Natural killer cell (primary cell): ENCODE measurements around the gene GADD45G. TPM values are rescaled to one million over a fixed set of nuclear protein-coding genes. Genes with fewer than 3 reads are reported as not detected.

Experiments used
- ATAC-seq, 3 donors: fragments of 150-1000 bp in 2 of 3; fragments of 200-7000 bp in 1 of 3; cut with Tn5 transposase; 1 replicate in 1 of 3; 2 replicates in 2 of 3; pipeline ENCODE4 v1.10.0; 2021; ENCODE audit warnings: mild to moderate bottlenecking in 2 of 3, moderate library complexity in 2 of 3
- DNase-seq, 2 donors: peaks; one replicate each; pipeline versions ENCODE4 v3.0.0 to v3.0.0-alpha.2; 2013 to 2021; ENCODE audit warnings: mixed read lengths in 1 of 2
- H3K27ac ChIP-seq: one replicate; pipeline ENCODE4 v1.5.1; 2013; ENCODE audit warnings: mild to moderate bottlenecking, low read length
- H3K27me3 ChIP-seq: one replicate; pipeline ENCODE4 v1.6.1; 2013; ENCODE audit warnings: low read length; ENCODE audit not compliant: control insufficient read depth, insufficient read depth
- H3K36me3 ChIP-seq: one replicate; pipeline ENCODE4 v1.6.1; 2013; ENCODE audit warnings: low read length; ENCODE audit not compliant: control insufficient read depth, insufficient read depth
- H3K4me1 ChIP-seq: one replicate; pipeline ENCODE4 v1.6.1; 2013; ENCODE audit warnings: low read length; ENCODE audit not compliant: control insufficient read depth, insufficient read depth
- H3K4me3 ChIP-seq: one replicate; pipeline ENCODE4 v1.5.1; 2013; ENCODE audit warnings: low read length
- H3K9me3 ChIP-seq: one replicate; pipeline ENCODE4 v1.6.1; 2013; ENCODE audit warnings: low read length; ENCODE audit not compliant: control insufficient read depth, insufficient read depth
- H3K27ac Mint-ChIP-seq, 2 donors: one replicate each; pipeline ENCODE4 v1.8.0; 2022; ENCODE audit warnings: mild to moderate bottlenecking in 2 of 2, mixed read lengths in 2 of 2, moderate library complexity in 1 of 2
- H3K27me3 Mint-ChIP-seq, 2 donors: one replicate each; pipeline ENCODE4 v1.8.0; 2022; ENCODE audit warnings: low read depth in 2 of 2, mixed read lengths in 2 of 2
- H3K36me3 Mint-ChIP-seq: one replicate; pipeline ENCODE4 v1.8.0; 2022; ENCODE audit warnings: mixed read lengths
- H3K4me1 Mint-ChIP-seq, 2 donors: one replicate each; pipeline ENCODE4 v1.8.0; 2022; ENCODE audit warnings: mixed read lengths in 2 of 2
- H3K4me3 Mint-ChIP-seq: one replicate; pipeline ENCODE4 v1.8.0; 2022; ENCODE audit warnings: mild to moderate bottlenecking, moderate library complexity, mixed read lengths
- H3K9me3 Mint-ChIP-seq, 2 donors: one replicate each; pipeline ENCODE4 v1.8.0; 2022; ENCODE audit warnings: mixed read lengths in 2 of 2
- WGBS: methylation state at CpG from one replicate; pipeline ENCODE4 v1.1.7; 2013; ENCODE audit warnings: missing lambda C conversion rate; ENCODE audit not compliant: insufficient coverage; 5-methylcytosine and 5-hydroxymethylcytosine counted together
- intact Hi-C: fragments of 100-400 bp; cut with micrococcal nuclease; formaldehyde crosslinking; loops from one replicate; pipeline ENCODE4 v1.14.2; 2022
- total RNA-seq, 4 donors: library from RNA; stranded (reverse); fragments of 120-200 nt in 1 of 4; gene quantifications; one replicate each; pipeline versions ENCODE4 v1.2.3 to v1.2.4, GENCODE V29; 2013 to 2022
- TF ChIP-seq, protein P1 (sequence below): fragments of 200-600 bp; IDR thresholded peaks from one replicate; pipeline ENCODE4 v1.8.0; 2022; ENCODE audit warnings: antibody characterized with exemption

The GADD45G gene
- total RNA-seq, 3 donors from 2014 or later (not counting 1 experiment from before 2014, with no cell fraction given) = 2.6 to 3.2 (median 2.8) TPM

DNA sequence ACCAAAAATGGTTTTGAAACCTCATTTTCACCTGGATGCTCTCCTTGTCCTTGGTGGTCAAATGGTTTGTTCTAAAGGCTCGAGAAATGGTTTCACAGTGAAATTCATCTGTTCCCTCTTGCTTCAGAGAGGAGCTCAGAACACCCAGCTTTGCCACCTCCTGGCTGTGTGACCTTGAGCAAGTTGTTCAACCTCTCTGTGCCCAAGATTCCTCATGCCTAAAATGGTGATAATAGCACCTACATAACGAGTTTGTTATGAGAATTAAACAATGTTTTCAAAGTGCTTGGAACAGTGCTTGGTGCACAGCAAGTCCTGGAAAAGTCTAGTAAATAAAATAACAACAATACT is 6.5 kb upstream of the GADD45G start:
- DNase-seq (no peak), ATAC-seq (no peak)
- Histone ChIP-seq H3K27ac (no peak overlapping the region), H3K36me3 (no peaks in the 10 kb centered on the region), H3K9me3 (no peaks in the 10 kb centered on the region), H3K4me1 (peaks cover 12% of the 10 kb centered on the region), H3K4me3 (no peak overlapping the region), H3K27me3 (peaks cover 4% of the 10 kb centered on the region)
- peaks cover 4 to 19% of the 10 kb centered on the region in 2 donors for H3K27me3 Mint-ChIP-seq
- TF ChIP-seq, protein P1, sequence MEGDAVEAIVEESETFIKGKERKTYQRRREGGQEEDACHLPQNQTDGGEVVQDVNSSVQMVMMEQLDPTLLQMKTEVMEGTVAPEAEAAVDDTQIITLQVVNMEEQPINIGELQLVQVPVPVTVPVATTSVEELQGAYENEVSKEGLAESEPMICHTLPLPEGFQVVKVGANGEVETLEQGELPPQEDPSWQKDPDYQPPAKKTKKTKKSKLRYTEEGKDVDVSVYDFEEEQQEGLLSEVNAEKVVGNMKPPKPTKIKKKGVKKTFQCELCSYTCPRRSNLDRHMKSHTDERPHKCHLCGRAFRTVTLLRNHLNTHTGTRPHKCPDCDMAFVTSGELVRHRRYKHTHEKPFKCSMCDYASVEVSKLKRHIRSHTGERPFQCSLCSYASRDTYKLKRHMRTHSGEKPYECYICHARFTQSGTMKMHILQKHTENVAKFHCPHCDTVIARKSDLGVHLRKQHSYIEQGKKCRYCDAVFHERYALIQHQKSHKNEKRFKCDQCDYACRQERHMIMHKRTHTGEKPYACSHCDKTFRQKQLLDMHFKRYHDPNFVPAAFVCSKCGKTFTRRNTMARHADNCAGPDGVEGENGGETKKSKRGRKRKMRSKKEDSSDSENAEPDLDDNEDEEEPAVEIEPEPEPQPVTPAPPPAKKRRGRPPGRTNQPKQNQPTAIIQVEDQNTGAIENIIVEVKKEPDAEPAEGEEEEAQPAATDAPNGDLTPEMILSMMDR = no peak
- intact Hi-C loops = no loop called here
- WGBS = 38% methylated on average over 1 of the region's 2 CpGs
- H3K9me3 Mint-ChIP-seq = no peaks in the 10 kb centered on the region
- H3K27ac Mint-ChIP-seq = no peak overlapping the region
- H3K4me3 Mint-ChIP-seq = no peak overlapping the region
- peaks cover 19 to 21% of the 10 kb centered on the region in 2 donors for H3K4me1 Mint-ChIP-seq
- H3K36me3 Mint-ChIP-seq = no peaks in the 10 kb centered on the region

DNA sequence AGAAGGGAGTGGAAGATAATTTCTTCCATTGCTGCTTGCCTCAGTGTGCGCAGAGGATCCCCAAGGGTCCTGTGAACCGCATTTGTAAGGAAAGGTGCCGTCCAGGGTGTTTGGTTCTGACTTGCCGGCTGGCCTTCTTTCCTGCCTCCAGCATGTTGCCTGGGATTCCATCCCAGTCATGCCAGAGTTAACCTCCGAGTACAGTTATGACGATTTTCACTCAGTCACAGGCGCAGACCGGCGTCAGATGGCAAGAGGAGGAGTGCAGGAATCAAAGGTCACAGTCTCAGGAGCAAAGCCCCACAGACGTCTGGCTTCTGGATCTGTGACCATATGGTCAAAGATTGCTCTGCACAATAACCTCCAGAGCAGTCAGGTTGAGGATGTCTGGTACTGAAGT is 5.9 kb upstream of the GADD45G start:
- DNase-seq (no peak), ATAC-seq (no peak)
- Mint-ChIP-seq H3K4me3 (no peak overlapping the region), H3K27me3 (peaks cover 7 to 21% of the 10 kb centered on the region in 2 donors), H3K9me3 (no peaks in the 10 kb centered on the region), H3K36me3 (no peaks in the 10 kb centered on the region), H3K4me1 (peaks cover 19 to 23% of the 10 kb centered on the region in 2 donors), H3K27ac (no peak overlapping the region)
- H3K27me3 ChIP-seq = peaks cover 10% of the 10 kb centered on the region
- no peaks in the 10 kb centered on the region for H3K9me3 ChIP-seq
- H3K4me3 ChIP-seq = no peak overlapping the region
- TF ChIP-seq, protein P1 = no peak
- no peak overlapping the region for H3K27ac ChIP-seq
- intact Hi-C loops = no loop called here
- 78% methylated on average over 10 of the region's 10 CpGs for WGBS
- peaks cover 18% of the 10 kb centered on the region for H3K4me1 ChIP-seq
- H3K36me3 ChIP-seq = no peaks in the 10 kb centered on the region

DNA sequence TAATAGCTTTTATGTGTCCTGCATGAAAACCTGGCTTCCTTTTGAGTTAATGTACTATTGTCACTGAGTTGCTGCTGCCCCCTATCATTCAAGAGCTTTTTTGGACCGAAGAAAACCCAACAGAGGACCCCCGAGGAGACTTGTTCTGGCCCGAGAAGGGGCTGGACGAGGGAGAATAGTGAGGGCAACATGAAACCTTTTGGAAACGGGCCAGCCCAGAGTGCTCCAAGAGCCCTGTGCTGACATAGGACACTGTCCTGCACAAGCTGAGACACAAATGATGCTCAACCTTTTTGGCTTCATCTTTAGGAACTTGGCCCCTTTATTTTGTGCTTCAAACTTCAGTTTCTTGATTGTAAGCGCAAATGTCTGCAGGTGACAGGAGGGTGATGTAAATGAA is 4.0 kb upstream of the GADD45G start:
- H3K27ac Mint-ChIP-seq = no peak overlapping the region
- no peaks in the 10 kb centered on the region for H3K9me3 ChIP-seq
- peaks cover 7 to 21% of the 10 kb centered on the region in 2 donors for H3K27me3 Mint-ChIP-seq
- H3K4me1 ChIP-seq = peaks cover 37% of the 10 kb centered on the region
- no peak for ATAC-seq
- peaks cover 16% of the 10 kb centered on the region for H3K27me3 ChIP-seq
- no peaks in the 10 kb centered on the region for H3K36me3 Mint-ChIP-seq
- H3K36me3 ChIP-seq = no peaks in the 10 kb centered on the region
- H3K4me1 Mint-ChIP-seq = peaks cover 22 to 34% of the 10 kb centered on the region in 2 donors
- DNase-seq = no peak
- intact Hi-C loops = loop anchor here (5.0 to 10.0 kb wide), 2 partner anchors 321 to 1274 kb away; no protein-coding TSS in a partner anchor
- TF ChIP-seq, protein P1 = no peak
- no peak overlapping the region for H3K4me3 ChIP-seq
- no peaks in the 10 kb centered on the region for H3K9me3 Mint-ChIP-seq
- H3K4me3 Mint-ChIP-seq = no peak overlapping the region
- no peak overlapping the region for H3K27ac ChIP-seq
- WGBS = 88% methylated on average over 6 of the region's 6 CpGs

DNA sequence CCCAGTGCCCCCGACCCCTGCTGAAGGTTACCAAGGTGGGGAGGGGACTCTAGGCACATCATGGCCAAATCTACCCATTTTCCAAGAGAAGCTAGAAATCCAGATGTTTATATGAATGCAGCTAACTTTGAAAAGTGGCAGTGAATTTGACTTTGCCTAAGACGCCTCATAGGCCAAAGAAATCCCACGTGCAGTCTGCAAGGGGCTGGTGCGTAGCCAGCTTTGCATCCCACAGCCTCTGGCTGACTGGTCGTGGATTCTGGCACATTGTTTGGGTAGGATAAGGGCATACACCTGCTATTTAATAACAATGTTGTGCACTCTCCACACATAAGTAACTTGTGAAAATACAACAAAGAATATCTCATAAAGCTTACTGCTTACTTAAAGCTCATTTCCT is 3.5 kb upstream of the GADD45G start:
- TF ChIP-seq, protein P1 = no peak
- Mint-ChIP-seq H3K4me1 (peaks cover 17 to 38% of the 10 kb centered on the region in 2 donors), H3K27ac (no peak overlapping the region), H3K27me3 (peaks cover 7 to 23% of the 10 kb centered on the region in 2 donors), H3K9me3 (no peaks in the 10 kb centered on the region), H3K36me3 (no peaks in the 10 kb centered on the region), H3K4me3 (peak overlapping the region; percentile 17)
- H3K9me3 ChIP-seq = no peaks in the 10 kb centered on the region
- no peak overlapping the region for H3K4me3 ChIP-seq
- peaks cover 16% of the 10 kb centered on the region for H3K27me3 ChIP-seq
- intact Hi-C loops = loop anchor here (5.0 to 10.0 kb wide), 2 partner anchors 321 to 1273 kb away; no protein-coding TSS in a partner anchor
- no peak for DNase-seq
- peaks cover 41% of the 10 kb centered on the region for H3K4me1 ChIP-seq
- no peaks in the 10 kb centered on the region for H3K36me3 ChIP-seq
- 92% methylated on average over 5 of the region's 5 CpGs for WGBS
- H3K27ac ChIP-seq = no peak overlapping the region
- no peak for ATAC-seq
